ENCODE data around the gene TNF.
A peak's percentile ranks its signal among the peaks of the same experiment; 100 is the strongest.
"Not testable (repeated sequence)": the region's sequence is repeated elsewhere in the genome, so short reads cannot be mapped to it uniquely, and the experiment has no call there.

The TNF gene

DNA sequence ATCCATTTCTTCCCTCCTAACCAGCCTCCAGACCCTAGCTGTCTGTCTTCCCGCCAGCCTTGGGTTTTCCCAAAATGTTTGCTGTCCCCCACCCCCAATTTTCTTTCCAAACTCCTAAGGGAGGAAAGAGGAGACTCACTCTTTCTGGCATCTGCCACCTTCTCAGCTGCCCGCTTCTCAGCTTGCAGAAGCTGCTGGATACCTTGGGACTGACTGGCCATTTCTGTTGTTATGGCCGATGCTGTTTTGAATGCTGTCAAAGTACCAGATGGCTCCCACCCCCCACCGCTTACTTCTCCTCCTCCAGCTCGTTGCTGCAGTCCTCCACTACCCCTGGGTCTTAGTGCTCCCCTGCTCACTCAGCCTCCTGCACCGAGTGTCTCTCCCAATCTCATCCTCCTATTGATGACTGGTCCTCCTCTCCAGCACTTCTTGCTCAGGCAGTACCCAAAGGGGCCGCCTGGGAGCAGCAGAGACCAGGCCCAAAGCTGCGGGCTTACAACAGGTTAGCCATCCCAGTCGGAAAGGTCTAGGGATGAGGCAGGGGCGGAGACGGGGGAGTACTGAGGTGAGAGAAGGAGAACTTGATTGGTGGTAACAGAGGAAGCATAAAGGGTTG, 28.9 kb upstream of the TNF start, which contains the start of gene ATP6V1G2:
Gene ATP6V1G2, minus strand, starts transcription at position 270 of the 619 bp plus-strand sequence. Its CDS starts 49 bp downstream, at position 221.
- Histone ChIP-seq H3K36me3 (ENCODE audit: control insufficient read depth in 1 of 2, insufficient read depth in 2 of 2, low read length in 2 of 2) (peaks cover 7 to 16% of the 10 kb centered on the region in 2 donors), H3K27me3 (ENCODE audit: low read depth, low read length) (no peaks in the 10 kb centered on the region), H3K4me1 (ENCODE audit: control insufficient read depth in 1 of 2, insufficient read depth in 2 of 2, low read length in 2 of 2) (peaks cover 4 to 22% of the 10 kb centered on the region in 2 donors), H3K27ac (ENCODE audit: low read length) (peak within 1 kb of the TSS; percentile 72), H3K9me3 (ENCODE audit: control insufficient read depth in 1 of 2, low read length in 2 of 2) (no peaks in the 10 kb centered on the region), H3K4me3 (ENCODE audit: low read depth in 1 of 2, low read length in 2 of 2) (peak within 1 kb of the TSS; percentile 61 to 74)

- no peaks in the 10 kb centered on the region for H3K9me3 ChIP-seq (ENCODE audit: control insufficient read depth in 1 of 2, low read length in 2 of 2)
- H3K4me3 ChIP-seq (ENCODE audit: low read depth in 1 of 2, low read length in 2 of 2) = peak within 1 kb of the TSS; percentile 61 to 74
- H3K36me3 ChIP-seq (ENCODE audit: control insufficient read depth in 1 of 2, insufficient read depth in 2 of 2, low read length in 2 of 2) = peaks cover 7 to 13% of the 10 kb centered on the region in 2 donors
- H3K27ac ChIP-seq (ENCODE audit: low read length) = peak within 1 kb of the TSS; percentile 72
- peaks cover 4 to 22% of the 10 kb centered on the region in 2 donors for H3K4me1 ChIP-seq (ENCODE audit: control insufficient read depth in 1 of 2, insufficient read depth in 2 of 2, low read length in 2 of 2)
- H3K27me3 ChIP-seq (ENCODE audit: low read depth, low read length) = no peaks in the 10 kb centered on the region
Measured at GRCh38 chr6:31546958-31547726, 28.2 kb upstream of the TNF start, which contains the start of gene NFKBIL1. Gene NFKBIL1 (plus strand): TSS chr6:31547608. CDS start chr6:31547695, 87 bp downstream.

DNA sequence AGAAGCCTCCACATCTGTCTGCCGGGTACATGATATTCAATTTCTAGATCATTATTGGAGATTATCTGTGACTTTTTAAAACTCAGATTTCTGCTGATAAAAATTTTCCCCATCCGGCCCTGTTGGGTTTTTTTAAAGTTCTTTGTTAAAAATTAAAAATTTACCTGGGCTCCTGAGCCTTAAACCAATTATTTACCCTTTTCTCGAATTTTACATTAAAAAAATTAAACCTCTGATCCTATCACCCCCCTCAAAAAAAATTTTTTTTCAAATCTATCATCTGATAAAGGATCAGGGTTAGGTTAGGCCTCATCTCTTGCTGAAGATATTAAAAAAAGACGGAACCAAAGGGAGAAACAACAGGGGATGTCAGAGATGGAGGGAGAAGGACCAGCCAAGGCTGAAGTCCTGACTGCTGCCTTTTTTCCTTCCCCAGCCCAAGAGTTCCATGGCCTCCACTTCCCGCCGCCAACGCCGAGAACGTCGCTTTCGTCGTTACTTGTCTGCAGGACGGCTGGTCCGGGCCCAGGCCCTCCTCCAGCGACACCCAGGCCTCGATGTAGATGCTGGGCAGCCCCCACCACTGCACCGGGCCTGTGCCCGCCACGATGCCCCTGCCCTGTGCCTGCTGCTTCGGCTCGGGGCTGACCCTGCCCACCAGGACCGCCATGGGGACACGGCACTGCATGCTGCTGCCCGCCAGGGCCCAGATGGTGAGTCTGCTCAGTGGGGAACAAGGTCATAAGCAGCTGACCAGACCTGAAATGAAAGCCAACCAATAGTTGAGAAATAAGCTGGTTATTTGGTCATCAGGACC, 27.4 kb upstream of the TNF start:
- Histone ChIP-seq H3K4me3 (ENCODE audit: low read depth in 1 of 2, low read length in 2 of 2) (peak overlapping the region; percentile 61 to 74), H3K36me3 (ENCODE audit: control insufficient read depth in 1 of 2, insufficient read depth in 2 of 2, low read length in 2 of 2) (peaks cover 7 to 13% of the 10 kb centered on the region in 2 donors), H3K27ac (ENCODE audit: low read length) (peak overlapping the region; percentile 72), H3K4me1 (ENCODE audit: control insufficient read depth in 1 of 2, insufficient read depth in 2 of 2, low read length in 2 of 2) (peaks cover 4 to 19% of the 10 kb centered on the region in 2 donors), H3K27me3 (ENCODE audit: low read depth, low read length) (no peaks in the 10 kb centered on the region), H3K9me3 (ENCODE audit: control insufficient read depth in 1 of 2, low read length in 2 of 2) (no peaks in the 10 kb centered on the region)

- Histone ChIP-seq H3K4me3 (ENCODE audit: low read depth in 1 of 2, low read length in 2 of 2) (peak overlapping the region in 1 of 2 donors; percentile 61), H3K36me3 (ENCODE audit: control insufficient read depth in 1 of 2, insufficient read depth in 2 of 2, low read length in 2 of 2) (peaks cover 7 to 13% of the 10 kb centered on the region in 2 donors), H3K27ac (ENCODE audit: low read length) (peak overlapping the region; percentile 72), H3K4me1 (ENCODE audit: control insufficient read depth in 1 of 2, insufficient read depth in 2 of 2, low read length in 2 of 2) (peaks cover 4 to 19% of the 10 kb centered on the region in 2 donors), H3K27me3 (ENCODE audit: low read depth, low read length) (no peaks in the 10 kb centered on the region), H3K9me3 (ENCODE audit: control insufficient read depth in 1 of 2, low read length in 2 of 2) (no peaks in the 10 kb centered on the region)
Measured at GRCh38 chr6:31548544-31548873, 26.9 kb upstream of the TNF start.

DNA sequence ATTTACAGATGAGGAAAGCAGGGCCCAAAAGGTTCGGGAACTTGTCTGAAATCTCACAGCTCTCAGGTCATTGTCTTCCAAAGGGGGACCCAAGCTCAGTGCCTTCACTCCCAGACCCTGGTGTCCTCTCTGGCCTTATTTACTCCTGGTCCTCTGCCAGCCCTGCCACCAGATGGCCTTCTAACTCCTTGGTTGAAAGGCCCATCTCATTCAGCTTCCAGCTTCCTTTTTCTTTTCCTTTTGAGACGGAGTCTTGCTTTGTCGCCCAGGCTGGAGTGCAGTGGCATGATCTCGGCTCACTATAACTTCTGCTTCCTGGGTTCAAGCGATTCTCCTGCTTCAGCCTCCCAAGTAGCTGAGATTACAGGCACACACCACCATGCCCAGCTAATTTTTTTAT, 24.0 kb upstream of the TNF start:
- not testable (repeated sequence) for H3K9me3 ChIP-seq (ENCODE audit: control insufficient read depth in 1 of 2, low read length in 2 of 2); H3K4me3 ChIP-seq (ENCODE audit: low read depth in 1 of 2, low read length in 2 of 2); H3K27me3 ChIP-seq (ENCODE audit: low read depth, low read length); H3K27ac ChIP-seq (ENCODE audit: low read length)
- H3K36me3 ChIP-seq (ENCODE audit: control insufficient read depth in 1 of 2, insufficient read depth in 2 of 2, low read length in 2 of 2) = peaks cover 12 to 13% of the 10 kb centered on the region in 2 donors
- H3K4me1 ChIP-seq (ENCODE audit: control insufficient read depth in 1 of 2, insufficient read depth in 2 of 2, low read length in 2 of 2) = peaks cover 4 to 19% of the 10 kb centered on the region in 2 donors

DNA sequence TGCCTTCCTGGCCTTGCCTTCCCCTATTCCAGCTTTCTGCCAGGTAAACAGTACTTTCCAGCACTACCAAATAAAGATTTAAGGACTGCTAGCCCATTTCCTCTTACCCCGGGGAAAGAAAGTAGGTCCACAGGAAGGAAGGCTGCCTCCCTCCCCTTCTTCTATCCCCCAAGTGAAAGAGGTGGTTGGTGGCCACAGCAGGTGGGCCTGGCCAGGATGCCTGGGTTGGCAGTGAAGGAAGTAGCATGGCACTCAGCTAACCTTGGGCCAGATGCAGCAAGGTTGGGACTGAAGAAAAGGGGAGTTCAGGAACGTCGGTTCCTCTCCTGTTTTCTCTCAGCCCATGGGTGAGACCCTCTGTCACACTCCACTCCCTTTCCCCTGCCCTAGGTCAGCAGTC, 19.1 kb upstream of the TNF start:
- Histone ChIP-seq H3K9me3 (ENCODE audit: control insufficient read depth in 1 of 2, low read length in 2 of 2) (no peaks in the 10 kb centered on the region), H3K27me3 (ENCODE audit: low read depth, low read length) (no peaks in the 10 kb centered on the region), H3K4me1 (ENCODE audit: control insufficient read depth in 1 of 2, insufficient read depth in 2 of 2, low read length in 2 of 2) (peaks cover 0 to 8% of the 10 kb centered on the region in 2 donors), H3K4me3 (ENCODE audit: low read depth in 1 of 2, low read length in 2 of 2) (no peak overlapping the region), H3K27ac (ENCODE audit: low read length) (no peak overlapping the region), H3K36me3 (ENCODE audit: control insufficient read depth in 1 of 2, insufficient read depth in 2 of 2, low read length in 2 of 2) (peaks cover 10 to 36% of the 10 kb centered on the region in 2 donors)

GRCh38 chr6:31557443-31558317, 17.7 kb upstream of the TNF start:
- Histone ChIP-seq H3K27ac (ENCODE audit: low read length) (no peak overlapping the region), H3K4me1 (ENCODE audit: control insufficient read depth in 1 of 2, insufficient read depth in 2 of 2, low read length in 2 of 2) (peaks cover 0 to 8% of the 10 kb centered on the region in 2 donors), H3K9me3 (ENCODE audit: control insufficient read depth in 1 of 2, low read length in 2 of 2) (no peaks in the 10 kb centered on the region), H3K36me3 (ENCODE audit: control insufficient read depth in 1 of 2, insufficient read depth in 2 of 2, low read length in 2 of 2) (peaks cover 10 to 36% of the 10 kb centered on the region in 2 donors), H3K27me3 (ENCODE audit: low read depth, low read length) (no peaks in the 10 kb centered on the region), H3K4me3 (ENCODE audit: low read depth in 1 of 2, low read length in 2 of 2) (no peak overlapping the region)

GRCh38 chr6:31558318-31558625, 17.1 kb upstream of the TNF start:
- Histone ChIP-seq H3K36me3 (ENCODE audit: control insufficient read depth in 1 of 2, insufficient read depth in 2 of 2, low read length in 2 of 2) (peaks cover 10 to 36% of the 10 kb centered on the region in 2 donors), H3K27me3 (ENCODE audit: low read depth, low read length) (no peaks in the 10 kb centered on the region), H3K4me1 (ENCODE audit: control insufficient read depth in 1 of 2, insufficient read depth in 2 of 2, low read length in 2 of 2) (peaks cover 0 to 8% of the 10 kb centered on the region in 2 donors), H3K27ac (ENCODE audit: low read length) (no peak overlapping the region), H3K9me3 (ENCODE audit: control insufficient read depth in 1 of 2, low read length in 2 of 2) (no peaks in the 10 kb centered on the region), H3K4me3 (ENCODE audit: low read depth in 1 of 2, low read length in 2 of 2) (no peak overlapping the region)

- H3K9me3 ChIP-seq (ENCODE audit: control insufficient read depth in 1 of 2, low read length in 2 of 2) = no peaks in the 10 kb centered on the region
- peaks cover 0 to 8% of the 10 kb centered on the region in 2 donors for H3K4me1 ChIP-seq (ENCODE audit: control insufficient read depth in 1 of 2, insufficient read depth in 2 of 2, low read length in 2 of 2)
- peaks cover 10 to 36% of the 10 kb centered on the region in 2 donors for H3K36me3 ChIP-seq (ENCODE audit: control insufficient read depth in 1 of 2, insufficient read depth in 2 of 2, low read length in 2 of 2)
- H3K4me3 ChIP-seq (ENCODE audit: low read depth in 1 of 2, low read length in 2 of 2) = no peak overlapping the region
- no peaks in the 10 kb centered on the region for H3K27me3 ChIP-seq (ENCODE audit: low read depth, low read length)
- H3K27ac ChIP-seq (ENCODE audit: low read length) = peak overlapping the region; percentile 0
Measured at GRCh38 chr6:31558631-31559500, 16.5 kb upstream of the TNF start.

- H3K9me3 ChIP-seq (ENCODE audit: control insufficient read depth in 1 of 2, low read length in 2 of 2) = no peaks in the 10 kb centered on the region
Measured at GRCh38 chr6:31559606-31559957, 15.8 kb upstream of the TNF start.

More at GRCh38 chr6:31559606-31559957, 15.8 kb upstream of the TNF start:
- Histone ChIP-seq H3K4me3 (ENCODE audit: low read depth in 1 of 2, low read length in 2 of 2) (no peak overlapping the region), H3K36me3 (ENCODE audit: control insufficient read depth in 1 of 2, insufficient read depth in 2 of 2, low read length in 2 of 2) (peaks cover 10 to 36% of the 10 kb centered on the region in 2 donors), H3K27ac (ENCODE audit: low read length) (peak overlapping the region; percentile 0), H3K4me1 (ENCODE audit: control insufficient read depth in 1 of 2, insufficient read depth in 2 of 2, low read length in 2 of 2) (peaks cover 0 to 8% of the 10 kb centered on the region in 2 donors), H3K27me3 (ENCODE audit: low read depth, low read length) (no peaks in the 10 kb centered on the region)
